A673 (cell line): ENCODE measurements around the gene USP48.

Experiments
- CTCF ChIP-seq: fragments of 300-800, 200-600 bp; sonication (generic); conservative IDR thresholded peaks from 2 replicates; pipeline ENCODE4 v1.5.1; 2017; ENCODE audit warnings: low read depth, mild to moderate bottlenecking, antibody characterized with exemption, low read length, moderate library complexity, mixed read lengths
- EZH2 ChIP-seq: fragments of 200-600 bp; sonication (generic); IDR thresholded peaks from 2 replicates; pipeline ENCODE4 v1.6.1; 2017; ENCODE audit warnings: borderline replicate concordance, low read depth, mild to moderate bottlenecking, mixed read lengths, antibody characterized with exemption, low read length; ENCODE audit not compliant: poor library complexity, severe bottlenecking

- no peak for TF ChIP-seq CTCF
- no peak for TF ChIP-seq EZH2
Measured at GRCh38 chr1:21825393-21825792, 42.4 kb upstream of the USP48 start.
